VCaP (cell line): Measurements from ENCODE around the gene CACNB4.

Experiments used
- H3K27ac ChIP-seq: fragments of 450-650 bp; 2 replicates; pipeline ENCODE4 v1.5.1; 2017
- TF ChIP-seq, protein P1 (sequence below): fragments of 450-650 bp; conservative IDR thresholded peaks from 2 replicates; pipeline ENCODE4 v1.5.1; 2017; ENCODE audit warnings: mild to moderate bottlenecking, moderate library complexity

Gene CACNB4

DNA sequence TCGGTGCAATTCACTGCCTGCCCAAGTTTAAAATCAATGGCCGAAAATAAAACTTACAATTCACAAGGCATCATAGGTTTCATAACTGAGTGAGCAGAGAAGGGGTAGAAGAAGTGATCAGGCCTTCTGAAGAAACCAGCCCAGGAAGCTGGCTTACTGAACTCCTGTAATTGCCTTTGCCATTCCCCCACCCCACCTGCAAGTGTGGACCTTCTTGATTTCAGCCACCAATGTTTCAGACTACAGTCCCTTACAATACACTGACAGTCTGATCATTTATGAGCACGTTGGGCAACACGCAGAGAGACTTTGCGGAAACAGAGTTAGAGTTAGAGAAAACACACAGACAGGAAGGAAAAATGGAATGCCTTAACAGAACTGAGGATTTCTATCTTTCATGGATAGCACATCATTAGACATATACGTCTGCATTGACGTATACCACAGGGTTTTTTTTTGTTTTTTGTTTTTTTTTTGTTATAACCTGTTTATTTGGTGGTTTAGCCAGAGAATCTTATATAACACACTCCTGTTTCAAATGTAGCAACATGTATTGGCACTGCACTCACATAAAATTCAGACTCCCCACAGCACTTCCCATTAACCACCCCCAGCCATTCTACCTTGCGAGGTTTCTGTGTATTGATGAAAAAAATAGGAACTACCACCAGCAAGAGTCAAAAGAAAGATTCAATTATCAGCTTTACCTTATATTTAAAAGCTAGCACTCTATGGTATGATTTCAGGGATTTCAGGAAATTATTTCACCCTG, 126.4 kb downstream of the CACNB4 start:
- no peak overlapping the region for H3K27ac ChIP-seq

DNA sequence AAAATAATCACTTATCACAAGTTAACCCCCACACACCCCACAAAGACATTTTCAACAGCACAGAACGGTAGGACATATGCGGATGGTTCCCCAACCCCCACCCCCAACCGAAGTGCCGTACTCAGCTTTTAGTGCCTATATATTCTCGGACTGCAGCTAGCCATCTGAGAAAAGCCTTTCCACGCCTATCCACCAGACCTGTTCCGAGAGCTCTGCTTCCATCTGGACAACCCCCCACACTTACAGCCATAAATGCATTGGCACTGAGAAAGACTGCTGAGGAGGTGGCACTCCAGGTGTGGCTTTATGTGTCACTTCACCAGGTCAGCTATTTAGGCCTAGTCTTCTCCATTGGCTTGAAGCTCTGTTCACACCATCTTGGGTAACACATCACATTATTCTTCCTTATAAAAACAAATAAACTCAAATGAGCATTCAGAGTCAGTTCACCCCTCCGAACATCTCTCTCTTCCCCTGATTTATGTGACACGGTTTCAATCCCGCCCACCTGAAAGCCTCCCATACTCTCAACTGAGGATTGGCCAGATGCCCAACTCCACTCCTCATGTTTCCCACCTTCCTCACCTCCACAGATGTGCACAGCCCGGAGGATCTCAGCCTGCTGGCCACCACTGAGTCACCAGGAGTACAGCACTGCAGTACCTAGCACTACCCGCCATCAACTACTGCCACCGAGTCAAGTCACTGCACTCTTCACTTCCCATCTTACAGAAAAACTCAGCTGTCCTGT, 127.4 kb downstream of the CACNB4 start:
- TF ChIP-seq, protein P1, sequence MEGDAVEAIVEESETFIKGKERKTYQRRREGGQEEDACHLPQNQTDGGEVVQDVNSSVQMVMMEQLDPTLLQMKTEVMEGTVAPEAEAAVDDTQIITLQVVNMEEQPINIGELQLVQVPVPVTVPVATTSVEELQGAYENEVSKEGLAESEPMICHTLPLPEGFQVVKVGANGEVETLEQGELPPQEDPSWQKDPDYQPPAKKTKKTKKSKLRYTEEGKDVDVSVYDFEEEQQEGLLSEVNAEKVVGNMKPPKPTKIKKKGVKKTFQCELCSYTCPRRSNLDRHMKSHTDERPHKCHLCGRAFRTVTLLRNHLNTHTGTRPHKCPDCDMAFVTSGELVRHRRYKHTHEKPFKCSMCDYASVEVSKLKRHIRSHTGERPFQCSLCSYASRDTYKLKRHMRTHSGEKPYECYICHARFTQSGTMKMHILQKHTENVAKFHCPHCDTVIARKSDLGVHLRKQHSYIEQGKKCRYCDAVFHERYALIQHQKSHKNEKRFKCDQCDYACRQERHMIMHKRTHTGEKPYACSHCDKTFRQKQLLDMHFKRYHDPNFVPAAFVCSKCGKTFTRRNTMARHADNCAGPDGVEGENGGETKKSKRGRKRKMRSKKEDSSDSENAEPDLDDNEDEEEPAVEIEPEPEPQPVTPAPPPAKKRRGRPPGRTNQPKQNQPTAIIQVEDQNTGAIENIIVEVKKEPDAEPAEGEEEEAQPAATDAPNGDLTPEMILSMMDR: no peak
- no peak overlapping the region for H3K27ac ChIP-seq

More for the DNA sequence above, 126.4 kb downstream of the CACNB4 start:
- TF ChIP-seq, protein P1: no peak

DNA sequence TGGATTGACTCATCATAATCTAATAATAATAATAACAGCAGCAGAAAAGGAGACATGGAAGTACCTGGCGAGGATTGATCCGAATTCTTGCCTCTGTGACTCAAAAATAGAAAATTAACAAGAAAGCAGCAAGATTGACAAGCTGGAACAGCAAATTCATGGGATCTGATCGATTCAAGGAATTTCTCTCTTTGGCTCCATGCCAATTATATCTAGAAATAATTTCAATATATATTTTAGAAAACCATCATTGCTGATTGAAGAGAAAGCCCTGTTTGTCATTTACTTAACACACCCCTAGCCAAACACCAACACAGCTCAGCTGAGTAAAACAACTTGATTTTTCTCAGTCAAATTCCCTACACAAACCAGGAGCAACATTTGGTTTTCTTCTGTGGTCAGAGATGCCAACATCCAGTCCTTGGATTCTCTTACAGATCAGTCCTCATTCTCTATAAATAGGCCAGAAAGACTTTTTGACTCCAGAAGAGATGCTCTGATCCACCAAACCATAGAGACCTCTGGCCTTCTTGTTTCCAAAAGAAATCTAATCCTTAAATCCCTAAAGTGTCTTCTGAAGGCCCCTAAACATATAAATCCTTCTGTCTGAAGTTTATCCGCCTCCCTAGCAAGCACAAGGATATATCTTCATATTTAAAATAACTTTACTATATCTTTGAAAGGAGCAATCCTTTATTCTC, 129.9 kb downstream of the CACNB4 start:
- TF ChIP-seq, protein P1: no peak
- no peak overlapping the region for H3K27ac ChIP-seq

DNA sequence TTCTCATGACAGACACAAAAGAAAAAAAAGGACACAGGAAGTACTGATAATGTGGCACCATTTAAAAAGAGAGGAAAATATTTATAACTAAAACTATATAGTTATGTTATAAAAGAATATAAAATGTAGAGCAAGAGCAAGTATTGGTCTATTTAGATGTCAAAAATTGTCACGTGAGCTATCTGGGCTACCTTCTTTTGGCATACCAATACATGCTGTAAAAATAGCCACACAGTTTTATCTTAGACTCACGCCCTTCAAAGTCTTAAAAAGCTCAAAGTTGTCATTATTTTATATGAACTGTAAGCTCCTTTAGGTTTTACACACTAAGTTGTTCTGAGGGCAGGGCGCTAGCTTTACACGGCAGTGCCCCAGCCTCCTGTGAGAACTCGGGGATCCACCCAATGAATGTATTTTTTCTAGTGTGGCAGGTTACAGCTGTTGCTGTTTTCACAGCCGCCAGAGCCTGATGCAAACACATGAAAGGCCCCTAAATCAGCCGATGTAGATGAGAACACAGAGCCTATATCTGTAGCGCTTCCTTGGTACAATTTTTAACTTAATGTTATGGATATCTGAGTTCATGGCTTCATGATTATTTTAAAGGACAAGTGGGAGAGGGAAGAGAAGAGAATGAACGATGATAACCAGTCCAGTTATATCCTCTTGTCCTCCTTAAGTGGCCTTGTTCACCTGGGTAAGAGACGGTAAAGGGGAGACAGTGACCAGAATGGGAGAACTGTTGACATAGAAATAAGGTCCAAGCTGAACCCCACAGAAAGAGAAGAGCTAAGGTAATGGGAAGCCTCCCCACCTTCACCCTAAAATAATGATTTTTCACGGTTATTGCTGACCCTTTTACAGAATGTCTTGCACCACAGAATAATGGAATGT, 130.8 kb downstream of the CACNB4 start:
- TF ChIP-seq, protein P1: no peak

DNA sequence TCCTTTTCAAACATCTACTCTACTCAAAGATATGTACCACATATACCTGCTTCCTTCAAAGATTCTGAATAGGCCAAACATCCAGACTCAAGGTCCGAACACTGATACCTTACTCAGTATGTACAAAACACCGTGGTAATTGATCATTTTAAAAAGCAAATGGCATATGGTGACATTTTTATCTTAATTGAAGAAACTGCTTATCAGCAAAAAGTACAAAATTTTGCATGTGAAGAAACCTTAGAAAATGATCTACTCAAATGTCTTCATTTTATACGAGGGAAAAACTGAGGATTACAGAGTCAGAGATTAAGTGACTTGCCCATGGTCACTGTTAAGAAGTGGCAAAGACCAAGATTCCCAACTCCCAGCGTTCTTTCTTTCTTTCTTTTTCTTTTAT, 133.0 kb downstream of the CACNB4 start:
- TF ChIP-seq, protein P1: no peak
- no peak overlapping the region for H3K27ac ChIP-seq

More for the DNA sequence above, 130.8 kb downstream of the CACNB4 start:
- H3K27ac ChIP-seq: no peak overlapping the region

DNA sequence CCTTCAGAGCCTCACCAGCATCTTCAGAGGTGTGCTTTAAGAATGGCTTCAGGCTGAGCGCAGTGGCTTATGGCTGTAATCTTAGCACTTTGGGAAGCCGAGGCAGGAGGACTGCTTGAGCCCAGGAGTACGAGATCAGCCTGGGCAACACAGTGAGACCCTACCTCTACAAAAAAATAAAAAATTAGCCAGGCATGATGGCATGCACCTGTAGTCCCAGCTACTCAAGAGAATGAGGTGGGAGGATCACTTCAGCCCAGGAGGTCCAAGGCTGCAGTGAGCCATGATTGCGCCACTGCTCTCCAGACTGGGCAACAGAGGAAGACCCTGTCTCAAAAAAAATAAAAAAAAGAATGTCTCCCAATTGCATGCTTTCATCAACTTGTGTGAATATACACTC, 137.3 kb downstream of the CACNB4 start:
- no peak overlapping the region for H3K27ac ChIP-seq
- TF ChIP-seq, protein P1: no peak
